Peyer's patch (tissue), 4 donors: ENCODE measurements around the gene SERPINA6.

Experiments used
- CTCF ChIP-seq, 6 experiments: fragments of 450-650 bp in 4 of 6; fragments of 200-600 bp in 2 of 6; sonication (generic) in 1 of 6; IDR thresholded peaks; one replicate each; pipeline ENCODE4 v1.5.1; 2017 to 2019; ENCODE audit warnings: antibody characterized with exemption in 6 of 6, mild to moderate bottlenecking in 3 of 6, moderate library complexity in 1 of 6
- POLR2A ChIP-seq, 2 donors: fragments of 450-650 bp; IDR thresholded peaks; one replicate each; pipeline ENCODE4 v1.5.1; 2017; ENCODE audit warnings: antibody characterized with exemption in 2 of 2, mild to moderate bottlenecking in 2 of 2, moderate library complexity in 2 of 2

- TF ChIP-seq CTCF (IDR thresholded peaks at IDR 0.05), result no peak
- TF ChIP-seq POLR2A (IDR thresholded peaks at IDR 0.05), result no peak
Observed at GRCh38 chr14:94278731-94279130, 44.4 kb downstream of the SERPINA6 start.
